Prostate gland (tissue), 2 donors: ENCODE data around the gene SYNE1. TPM values are rescaled to one million over a fixed set of nuclear protein-coding genes. Genes with fewer than 3 reads are reported as not detected.

Experiments
- DNase-seq: peaks from one replicate; pipeline ENCODE4 v3.0.0-alpha.2; 2019; ENCODE audit warnings: low spot score
- H3K27ac ChIP-seq, 2 donors: fragments of 200-600 bp; sonication (generic); 2 replicates each; pipeline ENCODE4 v1.5.1; 2017 to 2019
- H3K27me3 ChIP-seq: fragments of 200-600 bp; sonication (generic); replicated peaks from 2 replicates; pipeline ENCODE4 v1.5.1; 2019; ENCODE audit not compliant: insufficient read depth
- H3K36me3 ChIP-seq, 2 donors: fragments of 200-600 bp; sonication (generic); 1 replicate in 1 of 2; 2 replicates in 1 of 2; pipeline versions ENCODE4 v1.5.1 to v1.8.1; 2017 to 2019
- H3K4me1 ChIP-seq: fragments of 200-600 bp; sonication (generic); replicated peaks from 2 replicates; pipeline ENCODE4 v1.5.1; 2019
- H3K4me3 ChIP-seq, 2 donors: fragments of 200-600 bp; sonication (generic); 2 replicates each; pipeline ENCODE4 v1.5.1; 2017 to 2019
- H3K9me3 ChIP-seq: fragments of 200-600 bp; sonication (generic); 2 replicates; pipeline ENCODE4 v1.5.1; 2017
- CTCF ChIP-seq, 4 experiments: fragments of 200-600 bp in 2 of 4; fragments of 450-650 bp in 2 of 4; sonication (generic) in 2 of 4; IDR thresholded peaks; 1 replicate in 3 of 4; 2 replicates in 1 of 4; pipeline ENCODE4 v1.5.1; 2016 to 2019; ENCODE audit warnings: antibody characterized with exemption in 4 of 4, mild to moderate bottlenecking in 2 of 4, moderate library complexity in 2 of 4
- POLR2A ChIP-seq: fragments of 450-650 bp; IDR thresholded peaks from one replicate; pipeline ENCODE4 v1.6.1; 2016; ENCODE audit warnings: antibody characterized with exemption, mild to moderate bottlenecking
- POLR2AphosphoS5 ChIP-seq: sonication (generic); formaldehyde crosslinking; IDR thresholded peaks from one replicate; pipeline ENCODE4 v1.6.1; 2017; ENCODE audit warnings: antibody characterized with exemption
- WGBS: methylation state at CpG from one replicate; pipeline ENCODE4 v1.1.5; 2018; 5-methylcytosine and 5-hydroxymethylcytosine counted together
- intact Hi-C: fragments of 100-400 bp; cut with DNase I; formaldehyde crosslinking; loops from one replicate; pipeline ENCODE4 v1.14.2; 2022
- total RNA-seq, 2 donors: library from RNA; depleted of rRNA; stranded (reverse); fragments of >200 nt; gene quantifications; one replicate each; pipeline ENCODE4 v1.1.0, GENCODE V29; 2016

SYNE1 gene
- total RNA-seq, 2 donors from 2014 or later = 36.5 to 154 TPM

DNA sequence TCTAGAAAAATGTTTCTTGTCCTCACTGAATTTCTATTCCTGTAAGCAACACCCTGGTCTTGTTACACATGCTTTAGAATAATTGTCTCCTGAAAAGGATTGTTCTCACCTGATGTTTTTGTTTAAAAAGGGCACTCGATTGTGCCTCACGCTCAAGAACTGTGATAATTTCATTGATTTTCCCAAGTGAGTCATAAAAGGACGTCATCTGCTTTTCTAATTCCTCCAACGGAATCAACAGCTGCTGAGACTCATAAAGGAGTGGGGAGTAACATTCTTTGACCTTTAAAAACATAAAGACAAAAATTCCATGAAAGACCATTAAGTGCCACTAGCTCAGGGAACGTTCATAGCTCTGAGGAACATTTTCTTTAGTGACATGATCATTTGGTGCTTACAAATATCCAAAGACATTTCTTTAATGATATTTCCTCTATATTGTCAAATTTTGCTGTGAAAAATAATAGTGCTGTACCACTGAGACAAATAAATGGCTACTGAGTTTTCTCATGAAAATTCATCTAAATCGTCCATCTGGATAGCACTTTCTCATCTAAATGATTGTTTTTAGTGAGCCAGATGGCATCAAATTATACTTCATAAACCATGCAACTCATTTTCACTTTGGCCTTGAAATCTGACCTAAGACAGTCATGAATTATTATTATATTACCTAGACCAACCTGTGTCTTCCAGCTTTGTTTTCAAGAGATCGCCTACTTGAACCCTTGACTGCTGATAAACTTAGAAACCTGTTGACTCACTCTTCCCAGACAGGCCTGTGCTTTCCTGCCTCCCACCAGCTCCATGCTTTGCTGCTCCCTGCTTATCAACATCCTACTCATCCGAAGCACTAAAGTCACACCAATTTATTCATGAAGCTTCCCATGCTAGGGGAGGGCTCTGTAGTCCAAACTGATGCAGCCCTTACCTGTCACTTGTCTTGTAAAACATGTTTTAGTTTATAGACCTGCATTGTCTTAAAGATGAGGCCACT lies 178.2 kb downstream of the SYNE1 start:
- no peak overlapping the region for H3K4me3 ChIP-seq
- H3K4me1 ChIP-seq = no peaks in the 10 kb centered on the region
- H3K9me3 ChIP-seq = no peaks in the 10 kb centered on the region
- H3K36me3 ChIP-seq = no peaks in the 10 kb centered on the region
- no peak for TF ChIP-seq CTCF (IDR thresholded peaks at IDR 0.05)
- TF ChIP-seq POLR2A = no peak
- no peak for TF ChIP-seq POLR2AphosphoS5
- no peak overlapping the region for H3K27ac ChIP-seq
- intact Hi-C loops = no loop called here
- no peaks in the 10 kb centered on the region for H3K27me3 ChIP-seq
- DNase-seq = no peak
- 52% methylated on average over 8 of the region's 8 CpGs for WGBS

DNA sequence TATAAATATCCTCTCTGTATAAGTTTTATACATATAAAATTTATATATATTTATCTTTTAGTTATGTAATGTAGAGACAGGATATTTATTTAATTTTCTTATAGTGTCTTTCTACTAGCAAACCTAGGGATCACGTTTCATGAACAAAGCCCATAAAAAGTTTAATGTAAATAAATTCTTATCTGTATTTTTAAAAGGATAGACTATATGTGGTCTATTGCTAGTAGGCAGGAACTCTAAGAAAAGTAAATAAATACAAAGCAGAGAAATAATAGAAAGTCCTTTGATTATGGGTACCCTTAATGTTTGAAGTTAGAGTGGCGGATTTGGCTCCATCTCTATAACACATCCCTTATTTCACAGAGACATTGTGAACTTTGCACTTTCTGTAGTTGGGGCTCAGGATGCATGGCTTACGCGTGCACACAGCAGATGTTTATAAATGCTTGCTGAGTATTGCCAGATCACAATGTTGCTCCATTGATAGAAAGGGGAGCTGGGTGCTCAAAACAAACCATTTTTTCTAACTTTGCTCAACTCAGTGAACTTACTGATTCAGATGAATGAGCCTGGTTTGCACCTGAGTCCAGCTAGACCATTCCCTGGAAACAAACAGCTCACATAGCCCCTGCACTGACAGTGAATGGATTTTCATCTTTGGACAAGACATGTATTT lies 179.1 kb downstream of the SYNE1 start:
- Histone ChIP-seq H3K27me3 (no peaks in the 10 kb centered on the region), H3K9me3 (no peaks in the 10 kb centered on the region), H3K4me3 (no peak overlapping the region), H3K4me1 (no peaks in the 10 kb centered on the region), H3K36me3 (no peaks in the 10 kb centered on the region), H3K27ac (no peak overlapping the region)
- intact Hi-C loops = no loop called here
- WGBS = 58% methylated on average over 4 of the region's 4 CpGs
- no peak for DNase-seq
- TF ChIP-seq CTCF (IDR thresholded peaks at IDR 0.05) (no peak), POLR2AphosphoS5 (no peak), POLR2A (no peak)

GRCh38 chr6:152454003-152454402 lies 183.2 kb downstream of the SYNE1 start:
- Histone ChIP-seq H3K27me3 (no peaks in the 10 kb centered on the region), H3K36me3 (no peaks in the 10 kb centered on the region), H3K9me3 (no peaks in the 10 kb centered on the region), H3K27ac (no peak overlapping the region), H3K4me1 (no peaks in the 10 kb centered on the region), H3K4me3 (no peak overlapping the region)
- intact Hi-C loops = no loop called here
- no peak for DNase-seq
- no peak for TF ChIP-seq POLR2A
- TF ChIP-seq POLR2AphosphoS5 = no peak
- TF ChIP-seq CTCF (IDR thresholded peaks at IDR 0.05) = no peak
- 95% methylated on average over 3 of the region's 3 CpGs for WGBS

DNA sequence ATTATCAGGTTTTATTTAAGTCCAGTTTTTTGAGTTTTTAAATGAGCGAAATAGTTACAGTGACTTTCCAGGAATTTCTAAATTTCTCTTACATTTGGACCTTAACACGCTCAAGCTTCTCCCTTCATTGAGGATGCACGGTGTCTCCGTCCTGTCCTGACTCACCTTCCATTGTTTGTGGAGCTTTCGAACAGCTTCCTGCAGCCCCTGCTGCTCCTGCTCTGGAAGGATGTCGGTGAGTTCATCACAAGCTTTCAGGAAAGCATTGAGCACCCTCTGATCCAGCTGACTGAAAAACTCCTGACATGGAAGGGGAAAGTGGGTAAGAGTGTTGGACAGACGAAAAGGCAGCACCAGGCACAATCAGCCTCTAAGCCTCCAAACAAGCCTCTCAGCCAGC lies 183.7 kb downstream of the SYNE1 start:
- H3K4me1 ChIP-seq = no peaks in the 10 kb centered on the region
- DNase-seq = no peak
- WGBS = 84% methylated on average over 7 of the region's 7 CpGs
- no peaks in the 10 kb centered on the region for H3K9me3 ChIP-seq
- H3K4me3 ChIP-seq = no peak overlapping the region
- no peaks in the 10 kb centered on the region for H3K36me3 ChIP-seq
- intact Hi-C loops = no loop called here
- no peak for TF ChIP-seq POLR2AphosphoS5
- TF ChIP-seq POLR2A = no peak
- no peak for TF ChIP-seq CTCF (IDR thresholded peaks at IDR 0.05)
- no peaks in the 10 kb centered on the region for H3K27me3 ChIP-seq
- no peak overlapping the region for H3K27ac ChIP-seq
